HepG2 (cell line): ENCODE data around the gene URB1. TPM values are rescaled to one million over a fixed set of nuclear protein-coding genes. Genes with fewer than 3 reads are reported as not detected.

Experiments used
- CEBPB ChIP-seq: IDR thresholded peaks from 2 replicates; pipeline ENCODE4 v1.6.1; 2011; ENCODE audit warnings: low read depth, low read length, improper control_type of control experiment, borderline replicate concordance
- ELF1 ChIP-seq: sonication (generic); formaldehyde crosslinking; IDR thresholded peaks from 2 replicates; pipeline ENCODE4 v1.4.0; 2020; ENCODE audit warnings: missing genetic modification reagents
- FOXK2 ChIP-seq: fragments of 450-650 bp; IDR thresholded peaks from 2 replicates; pipeline ENCODE4 v1.6.1; 2016
- KLF15 ChIP-seq: sonication (generic); formaldehyde crosslinking; IDR thresholded peaks from 2 replicates; pipeline ENCODE4 v1.8.1; 2023; ENCODE audit warnings: borderline replicate concordance, mild to moderate bottlenecking, inconsistent platforms, missing genetic modification reagents, mixed read lengths
- KLF6 ChIP-seq: IDR thresholded peaks from 2 replicates; pipeline ENCODE4 v1.8.0; 2016; ENCODE audit warnings: missing biosample characterization, missing genetic modification reagents
- LCORL ChIP-seq, 2 experiments: fragments of 450-650 bp in 1 of 2; sonication (generic) in 1 of 2; formaldehyde crosslinking in 1 of 2; IDR thresholded peaks; 2 replicates each; pipeline versions ENCODE4 v1.5.0 to v1.6.1; 2017 to 2020; ENCODE audit warnings: antibody characterized with exemption in 1 of 2, missing genetic modification reagents in 1 of 2
- MEF2D ChIP-seq: sonication (generic); formaldehyde crosslinking; IDR thresholded peaks from 2 replicates; pipeline ENCODE4 v1.5.1; 2020; ENCODE audit warnings: mild to moderate bottlenecking, missing genetic modification reagents
- MYPOP ChIP-seq: sonication (generic); formaldehyde crosslinking; IDR thresholded peaks from 2 replicates; pipeline ENCODE4 v1.8.1; 2023; ENCODE audit warnings: mild to moderate bottlenecking, moderate library complexity, missing genetic modification reagents
- NCOA5 ChIP-seq: sonication (generic); formaldehyde crosslinking; IDR thresholded peaks from 2 replicates; pipeline ENCODE4 v1.4.0; 2020; ENCODE audit warnings: missing genetic modification reagents
- PAXIP1 ChIP-seq: sonication (generic); formaldehyde crosslinking; conservative IDR thresholded peaks from 2 replicates; pipeline ENCODE4 v1.4.0; 2020; ENCODE audit warnings: mild to moderate bottlenecking, missing genetic modification reagents, moderate library complexity
- RARG ChIP-seq: sonication (generic); formaldehyde crosslinking; IDR thresholded peaks from 2 replicates; pipeline ENCODE4 v1.4.0; 2020; ENCODE audit warnings: low read depth, mild to moderate bottlenecking, missing genetic modification reagents
- RCOR2 ChIP-seq: IDR thresholded peaks from 2 replicates; pipeline ENCODE4 v1.6.1; 2016; ENCODE audit warnings: missing biosample characterization, missing genetic modification reagents
- SRF ChIP-seq: IDR thresholded peaks from 2 replicates; pipeline ENCODE4 v1.6.1; 2011; ENCODE audit warnings: mild to moderate bottlenecking, low read depth, low read length, moderate library complexity
- ZFP90 ChIP-seq: sonication (generic); formaldehyde crosslinking; IDR thresholded peaks from 2 replicates; pipeline ENCODE4 v1.8.0; 2022; ENCODE audit warnings: missing genetic modification reagents, mild to moderate bottlenecking, inconsistent platforms, borderline replicate concordance
- ZNF136 ChIP-seq: sonication (generic); formaldehyde crosslinking; IDR thresholded peaks from 2 replicates; pipeline ENCODE4 v1.8.1; 2022; ENCODE audit warnings: low read depth, mild to moderate bottlenecking, moderate library complexity, missing genetic modification reagents
- ZNF17 ChIP-seq: sonication (generic); formaldehyde crosslinking; IDR thresholded peaks from 2 replicates; pipeline ENCODE4 v1.5.0; 2020; ENCODE audit warnings: mild to moderate bottlenecking, missing genetic modification reagents
- ZNF350 ChIP-seq: sonication (generic); formaldehyde crosslinking; IDR thresholded peaks from 2 replicates; pipeline ENCODE4 v1.4.0; 2020; ENCODE audit warnings: mild to moderate bottlenecking, low read depth, missing genetic modification reagents, borderline replicate concordance
- ZNF503 ChIP-seq: sonication (generic); formaldehyde crosslinking; IDR thresholded peaks from 2 replicates; pipeline ENCODE4 v1.4.0; 2020; ENCODE audit warnings: missing genetic modification reagents
- ZNF605 ChIP-seq: sonication (generic); formaldehyde crosslinking; IDR thresholded peaks from 2 replicates; pipeline ENCODE4 v1.8.0; 2022; ENCODE audit warnings: mild to moderate bottlenecking, missing genetic modification reagents
- ZNF660 ChIP-seq: sonication (generic); formaldehyde crosslinking; IDR thresholded peaks from 2 replicates; pipeline ENCODE4 v1.5.1; 2020; ENCODE audit warnings: mild to moderate bottlenecking, low read depth, missing genetic modification reagents, borderline replicate concordance
- ZSCAN21 ChIP-seq: sonication (generic); formaldehyde crosslinking; IDR thresholded peaks from 2 replicates; pipeline ENCODE4 v1.8.0; 2022; ENCODE audit warnings: mild to moderate bottlenecking, missing genetic modification reagents, moderate library complexity, borderline replicate concordance
- polyA plus RNA-seq, 8 experiments: library from polyadenylated mRNA; depleted of rRNA in 3 of 8; stranded (reverse) in 7 of 8; unstranded in 1 of 8; fragments of >200 nt; fragmentation: Illumina TruSeq in 4 of 8; extraction: Trizol in 4 of 8; gene quantifications; 2 replicates each; pipeline versions ENCODE4 v1.2.1 to v1.2.3, GENCODE V29; 2011 to 2016; ENCODE audit warnings: low read depth in 4 of 8, missing spikeins in 1 of 8, mixed read lengths in 1 of 8; ENCODE audit not compliant: insufficient read depth in 1 of 8
- total RNA-seq, 5 experiments: library from RNA; depleted of rRNA; stranded (reverse); fragments of >200 nt; fragmentation: Illumina TruSeq; extraction: Trizol; gene quantifications; 2 replicates each; pipeline ENCODE4 v1.2.3, GENCODE V29; 2016; ENCODE audit warnings: low read depth in 1 of 5
- TF ChIP-seq, protein P1 (sequence below): sonication (generic); formaldehyde crosslinking; IDR thresholded peaks from 2 replicates; pipeline ENCODE4 v1.8.0; 2022; ENCODE audit warnings: mild to moderate bottlenecking, missing genetic modification reagents, moderate library complexity

Gene URB1
- total and polyA plus RNA-seq, 2 of the 13 experiments (the other 11 are each of a cell fraction or from before 2014, with no cell fraction given): 4.5 to 16.7 TPM

- peak; percentile 88 for TF ChIP-seq PAXIP1 (CRISPR knock-in tag)
- TF ChIP-seq ELF1 (CRISPR knock-in tag): peak; percentile 63
- no peak for TF ChIP-seq SRF
- no peak for TF ChIP-seq RARG (CRISPR knock-in tag)
- no peak for TF ChIP-seq ZSCAN21
- no peak for TF ChIP-seq FOXK2
- TF ChIP-seq ZNF350: peak; percentile 44; the same call in 1 of the 2 replicates
- no peak for TF ChIP-seq KLF6 (CRISPR knock-in tag)
- TF ChIP-seq, protein P1, sequence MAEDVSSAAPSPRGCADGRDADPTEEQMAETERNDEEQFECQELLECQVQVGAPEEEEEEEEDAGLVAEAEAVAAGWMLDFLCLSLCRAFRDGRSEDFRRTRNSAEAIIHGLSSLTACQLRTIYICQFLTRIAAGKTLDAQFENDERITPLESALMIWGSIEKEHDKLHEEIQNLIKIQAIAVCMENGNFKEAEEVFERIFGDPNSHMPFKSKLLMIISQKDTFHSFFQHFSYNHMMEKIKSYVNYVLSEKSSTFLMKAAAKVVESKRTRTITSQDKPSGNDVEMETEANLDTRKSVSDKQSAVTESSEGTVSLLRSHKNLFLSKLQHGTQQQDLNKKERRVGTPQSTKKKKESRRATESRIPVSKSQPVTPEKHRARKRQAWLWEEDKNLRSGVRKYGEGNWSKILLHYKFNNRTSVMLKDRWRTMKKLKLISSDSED (CRISPR knock-in tag): no peak
- 0 out of 2 replicates have a peak, but pooled peaks have one; percentile 31 for TF ChIP-seq MYPOP (CRISPR knock-in tag)
- no peak for TF ChIP-seq ZFP90 (CRISPR knock-in tag)
- no peak for TF ChIP-seq KLF15
- TF ChIP-seq ZNF660 (CRISPR knock-in tag): no peak
- TF ChIP-seq ZNF503 (CRISPR knock-in tag): peak; percentile 73; the same call in 1 of the 2 replicates
- peak; percentile 19; the same call in 1 of the 2 replicates for TF ChIP-seq RCOR2
- TF ChIP-seq LCORL (IDR thresholded peaks at IDR 0.05): no peak
- TF ChIP-seq LCORL (CRISPR knock-in tag; IDR thresholded peaks at IDR 0.05): peak; percentile 74; the same call in 1 of the 2 replicates
- TF ChIP-seq ZNF605 (CRISPR knock-in tag): no peak
- TF ChIP-seq MEF2D (CRISPR knock-in tag): no peak
- no peak for TF ChIP-seq ZNF136 (CRISPR knock-in tag)
- no peak for TF ChIP-seq ZNF17 (CRISPR knock-in tag)
- TF ChIP-seq CEBPB: peak; percentile 45; the same call in 1 of the 2 replicates
- no peak for TF ChIP-seq NCOA5 (CRISPR knock-in tag)
These were observed 62.0 kb downstream of the URB1 start (continued) for GRCh38 chr21:32330784-32331311.
